Measurements from ENCODE around the gene PASK.

Gene PASK

GRCh38 chr2:241082341-241083090, 66.8 kb downstream of the PASK start:
- in situ Hi-C loops (cut with HindIII; ENCODE audit: low sequenced_read_pairs), result loop anchor here (5.0 to 25.0 kb wide), 2 partner anchors 145 to 235 kb away; no protein-coding TSS in a partner anchor
- TF ChIP-seq CTCF (IDR thresholded peaks at IDR 0.05; ENCODE audit: low read depth, low read length, missing control alignments), result no peak
- no peak for DNase-seq (ENCODE audit: low read depth)
- no peak overlapping the region for H3K4me3 ChIP-seq (ENCODE audit: low read depth, low read length)

- no peak overlapping the region for H3K4me3 ChIP-seq (ENCODE audit: low read depth, low read length)
- in situ Hi-C loops (cut with HindIII; ENCODE audit: low sequenced_read_pairs), result loop anchor here (5.0 to 25.0 kb wide), 2 partner anchors 144 to 234 kb away; no protein-coding TSS in a partner anchor
- no peak for TF ChIP-seq CTCF (IDR thresholded peaks at IDR 0.05; ENCODE audit: low read depth, low read length, missing control alignments)
- no peak for DNase-seq (ENCODE audit: low read depth)
Measured at GRCh38 chr2:241081643-241082340, 67.5 kb downstream of the PASK start.

- no peak overlapping the region for H3K4me3 ChIP-seq (ENCODE audit: low read depth, low read length)
- no peak for DNase-seq (ENCODE audit: low read depth)
- in situ Hi-C loops (cut with HindIII; ENCODE audit: low sequenced_read_pairs), result loop anchor here (5.0 to 25.0 kb wide), 2 partner anchors 144 to 234 kb away; no protein-coding TSS in a partner anchor
- TF ChIP-seq CTCF (IDR thresholded peaks at IDR 0.05; ENCODE audit: low read depth, low read length, missing control alignments), result no peak
Measured at GRCh38 chr2:241081190-241081642, 68.1 kb downstream of the PASK start.

- TF ChIP-seq CTCF (IDR thresholded peaks at IDR 0.05; ENCODE audit: low read depth, low read length, missing control alignments), result no peak
Measured at GRCh38 chr2:241080405-241081189, 68.7 kb downstream of the PASK start.

GRCh38 chr2:241074901-241075540, 74.3 kb downstream of the PASK start:
- no peak overlapping the region for H3K4me3 ChIP-seq (ENCODE audit: low read depth, low read length)
- DNase-seq (ENCODE audit: low read depth), result no peak
- TF ChIP-seq CTCF (IDR thresholded peaks at IDR 0.05; ENCODE audit: low read depth, low read length, missing control alignments), result no peak
- in situ Hi-C loops (cut with HindIII; ENCODE audit: low sequenced_read_pairs), result loop anchor here (25.0 kb wide), 1 partner anchor 138 kb away; no protein-coding TSS in a partner anchor

More at GRCh38 chr2:241080405-241081189, 68.7 kb downstream of the PASK start:
- DNase-seq (ENCODE audit: low read depth), result no peak
- in situ Hi-C loops (cut with HindIII; ENCODE audit: low sequenced_read_pairs), result loop anchor here (5.0 to 25.0 kb wide), 2 partner anchors 143 to 233 kb away; no protein-coding TSS in a partner anchor
- H3K4me3 ChIP-seq (ENCODE audit: low read depth, low read length), result no peak overlapping the region

Data from astrocyte of the cerebellum (primary cell).